ENCODE data around the gene GPR161.

The GPR161 gene

DNA sequence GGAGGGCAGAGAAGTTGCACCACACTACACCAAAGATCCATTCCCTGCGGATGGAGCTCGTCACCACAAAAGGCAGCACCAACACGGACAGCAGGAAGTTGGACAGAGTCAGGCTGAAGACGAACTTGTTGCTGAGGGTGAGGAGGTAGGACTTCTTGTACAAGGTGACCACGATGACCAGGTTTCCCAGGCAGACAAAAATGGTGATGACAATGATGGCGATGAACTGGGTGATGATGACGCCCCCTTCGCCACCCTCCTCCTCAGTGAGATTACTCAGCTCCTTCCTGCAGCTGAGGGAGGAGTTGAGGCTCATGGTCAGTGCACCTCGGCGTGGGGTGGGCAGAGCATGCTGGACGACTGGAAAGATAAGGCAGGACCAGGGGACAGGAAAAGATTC, 32.2 kb downstream of the GPR161 start:
- TF ChIP-seq, protein P1, sequence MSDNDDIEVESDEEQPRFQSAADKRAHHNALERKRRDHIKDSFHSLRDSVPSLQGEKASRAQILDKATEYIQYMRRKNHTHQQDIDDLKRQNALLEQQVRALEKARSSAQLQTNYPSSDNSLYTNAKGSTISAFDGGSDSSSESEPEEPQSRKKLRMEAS (IDR thresholded peaks at IDR 0.05; ENCODE audit: low read depth, low read length) = no peak
- no peak for TF ChIP-seq MYC (IDR thresholded peaks at IDR 0.05; ENCODE audit: low read depth, low read length)
- TF ChIP-seq, protein P2, sequence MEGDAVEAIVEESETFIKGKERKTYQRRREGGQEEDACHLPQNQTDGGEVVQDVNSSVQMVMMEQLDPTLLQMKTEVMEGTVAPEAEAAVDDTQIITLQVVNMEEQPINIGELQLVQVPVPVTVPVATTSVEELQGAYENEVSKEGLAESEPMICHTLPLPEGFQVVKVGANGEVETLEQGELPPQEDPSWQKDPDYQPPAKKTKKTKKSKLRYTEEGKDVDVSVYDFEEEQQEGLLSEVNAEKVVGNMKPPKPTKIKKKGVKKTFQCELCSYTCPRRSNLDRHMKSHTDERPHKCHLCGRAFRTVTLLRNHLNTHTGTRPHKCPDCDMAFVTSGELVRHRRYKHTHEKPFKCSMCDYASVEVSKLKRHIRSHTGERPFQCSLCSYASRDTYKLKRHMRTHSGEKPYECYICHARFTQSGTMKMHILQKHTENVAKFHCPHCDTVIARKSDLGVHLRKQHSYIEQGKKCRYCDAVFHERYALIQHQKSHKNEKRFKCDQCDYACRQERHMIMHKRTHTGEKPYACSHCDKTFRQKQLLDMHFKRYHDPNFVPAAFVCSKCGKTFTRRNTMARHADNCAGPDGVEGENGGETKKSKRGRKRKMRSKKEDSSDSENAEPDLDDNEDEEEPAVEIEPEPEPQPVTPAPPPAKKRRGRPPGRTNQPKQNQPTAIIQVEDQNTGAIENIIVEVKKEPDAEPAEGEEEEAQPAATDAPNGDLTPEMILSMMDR (IDR thresholded peaks at IDR 0.05; ENCODE audit: low read depth, low read length) = no peak
- TF ChIP-seq POLR2A (IDR thresholded peaks at IDR 0.05; ENCODE audit: extremely low read depth, insufficient read length) = no peak
- H3K4me3 ChIP-seq (ENCODE audit: low read depth, low read length) = no peak overlapping the region
- DNase-seq (ENCODE audit: low read depth) = no peak

DNA sequence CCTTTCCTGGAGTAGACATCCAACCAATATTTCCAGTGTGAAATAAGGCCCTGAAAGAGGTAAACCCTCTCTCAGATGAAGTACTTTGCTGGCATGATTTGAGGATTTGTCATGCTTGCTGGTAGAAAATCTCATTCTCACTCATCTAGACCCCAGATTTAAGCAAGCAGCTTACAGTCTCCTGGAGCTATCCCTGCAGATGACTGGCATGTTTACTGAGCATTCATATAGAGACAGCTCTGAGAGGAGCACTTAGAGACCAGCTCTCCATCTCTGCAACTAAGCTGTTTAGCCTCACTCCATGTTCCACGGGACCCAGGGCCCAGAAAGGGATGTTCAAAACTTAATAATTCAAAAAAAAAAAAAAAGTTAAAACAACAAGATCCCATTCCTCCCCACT, 34.2 kb downstream of the GPR161 start:
- H3K4me3 ChIP-seq (ENCODE audit: low read depth, low read length) = no peak overlapping the region
- no peak for TF ChIP-seq MYC (IDR thresholded peaks at IDR 0.05; ENCODE audit: low read depth, low read length)
- TF ChIP-seq, protein P2 (IDR thresholded peaks at IDR 0.05; ENCODE audit: low read depth, low read length) = no peak
- TF ChIP-seq POLR2A (IDR thresholded peaks at IDR 0.05; ENCODE audit: extremely low read depth, insufficient read length) = no peak
- TF ChIP-seq, protein P1 (IDR thresholded peaks at IDR 0.05; ENCODE audit: low read depth, low read length) = no peak
- DNase-seq (ENCODE audit: low read depth) = no peak

DNA sequence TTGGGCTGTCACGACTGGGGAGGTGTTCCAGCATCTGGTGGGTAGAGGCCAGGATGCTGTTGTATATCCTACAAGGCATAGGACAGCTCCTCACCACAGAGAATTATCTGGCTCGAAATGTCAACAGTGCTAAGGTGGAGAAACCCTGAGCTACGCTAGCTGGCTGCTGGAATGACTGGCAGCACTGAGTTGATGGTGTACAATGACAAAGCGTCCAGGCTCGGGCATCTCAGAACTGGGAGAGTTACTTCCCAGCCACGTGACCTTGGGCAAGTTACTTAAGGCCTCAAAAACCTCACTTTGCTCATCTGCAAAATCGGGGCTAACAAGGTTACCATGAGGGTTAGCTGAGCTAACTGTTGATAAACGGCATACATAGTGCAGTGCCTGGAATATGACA, 35.4 kb downstream of the GPR161 start:
- TF ChIP-seq, protein P2 (IDR thresholded peaks at IDR 0.05; ENCODE audit: low read depth, low read length) = no peak
- TF ChIP-seq POLR2A (IDR thresholded peaks at IDR 0.05; ENCODE audit: extremely low read depth, insufficient read length) (no peak), MYC (IDR thresholded peaks at IDR 0.05; ENCODE audit: low read depth, low read length) (no peak)
- TF ChIP-seq, protein P1 (IDR thresholded peaks at IDR 0.05; ENCODE audit: low read depth, low read length) = no peak
- no peak for DNase-seq (ENCODE audit: low read depth)

DNA sequence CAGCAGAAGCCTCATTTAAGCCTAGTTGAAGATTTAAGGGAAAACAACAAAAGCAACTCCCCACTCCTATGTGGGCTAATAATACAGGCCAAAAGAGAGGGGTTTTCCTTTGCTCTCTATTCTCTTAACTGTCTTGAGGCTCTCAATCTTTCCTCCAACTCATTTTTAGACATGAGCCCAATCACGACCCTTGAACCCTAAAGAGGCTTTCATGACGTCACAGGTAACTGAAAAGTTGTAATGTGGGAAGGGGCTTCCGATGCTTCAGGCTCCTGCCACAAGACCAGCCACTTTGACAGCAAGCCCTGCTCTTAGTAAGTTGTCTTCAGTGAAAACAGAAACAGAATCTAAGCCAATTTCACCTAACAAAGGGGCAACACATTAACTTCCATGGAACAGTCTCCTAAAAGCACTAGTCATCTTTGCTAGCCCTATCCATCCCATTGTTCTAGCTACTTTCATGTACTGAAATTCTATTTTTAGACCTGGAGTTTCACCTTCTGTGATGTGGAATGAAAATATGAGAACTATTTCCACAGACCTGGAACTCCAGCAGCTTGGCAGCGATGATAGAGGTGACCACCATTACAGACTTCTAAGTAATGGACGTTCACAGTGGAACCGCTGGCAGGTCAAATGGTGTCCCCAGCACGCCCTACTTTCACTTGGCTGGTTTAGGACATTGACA, 36.3 kb downstream of the GPR161 start:
- no peak for TF ChIP-seq MYC (IDR thresholded peaks at IDR 0.05; ENCODE audit: low read depth, low read length)
- TF ChIP-seq, protein P1 (IDR thresholded peaks at IDR 0.05; ENCODE audit: low read depth, low read length) = no peak
- TF ChIP-seq, protein P2 (IDR thresholded peaks at IDR 0.05; ENCODE audit: low read depth, low read length) = no peak
- no peak for TF ChIP-seq POLR2A (IDR thresholded peaks at IDR 0.05; ENCODE audit: extremely low read depth, insufficient read length)
- DNase-seq (ENCODE audit: low read depth) = no peak
- H3K4me3 ChIP-seq (ENCODE audit: low read depth, low read length) = no peak overlapping the region

More for the DNA sequence above, 35.4 kb downstream of the GPR161 start:
- no peak overlapping the region for H3K4me3 ChIP-seq (ENCODE audit: low read depth, low read length)

DNA sequence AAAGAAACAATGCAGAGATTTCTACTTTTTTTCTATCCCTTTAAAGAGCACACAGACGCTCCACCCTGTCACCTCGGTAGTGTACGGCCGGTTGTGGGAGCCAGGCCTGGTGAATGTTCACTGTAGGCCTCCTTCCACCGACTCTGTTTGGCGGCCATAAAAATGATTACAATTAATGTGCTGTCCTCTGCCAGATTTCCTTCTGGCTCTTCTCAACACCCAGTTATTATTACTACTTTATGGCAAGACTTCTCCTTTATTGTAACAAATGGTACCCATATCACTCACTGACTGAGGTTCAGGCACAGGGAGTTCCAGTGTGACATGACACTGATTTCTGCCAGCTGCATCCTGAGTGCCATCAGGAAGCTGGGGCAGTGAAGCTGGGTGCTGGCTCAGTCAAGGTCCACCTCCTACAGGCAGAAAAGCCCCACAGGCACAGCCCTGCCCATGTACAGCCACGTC, 37.4 kb downstream of the GPR161 start:
- TF ChIP-seq, protein P1 (IDR thresholded peaks at IDR 0.05; ENCODE audit: low read depth, low read length) = no peak
- no peak for TF ChIP-seq POLR2A (IDR thresholded peaks at IDR 0.05; ENCODE audit: extremely low read depth, insufficient read length)
- TF ChIP-seq, protein P2 (IDR thresholded peaks at IDR 0.05; ENCODE audit: low read depth, low read length) = no peak
- no peak for TF ChIP-seq MYC (IDR thresholded peaks at IDR 0.05; ENCODE audit: low read depth, low read length)
- DNase-seq (ENCODE audit: low read depth) = no peak
- no peak overlapping the region for H3K4me3 ChIP-seq (ENCODE audit: low read depth, low read length)

Measured in NB4 (cell line).